ENCODE data around the gene RAPGEF3.

Gene RAPGEF3

DNA sequence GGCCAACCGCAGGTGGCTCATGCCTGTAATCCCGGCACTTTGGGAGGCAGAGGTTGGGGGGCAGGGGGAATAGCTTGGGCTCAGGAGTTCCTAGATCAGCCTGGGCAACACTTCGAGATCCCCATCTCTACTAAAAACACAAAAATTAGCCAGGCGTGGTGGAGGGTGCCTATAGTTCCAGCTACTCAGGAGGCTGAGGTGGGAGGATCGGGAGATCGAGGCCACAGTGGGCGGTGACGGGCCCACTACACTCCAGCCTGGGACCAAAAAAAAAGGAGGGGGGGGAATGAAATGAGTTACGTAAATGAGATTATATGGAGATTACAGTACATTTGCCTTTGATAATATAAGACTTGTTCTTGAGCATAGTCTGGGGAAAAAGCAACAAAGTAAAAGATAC lies 54.0 kb downstream of the RAPGEF3 start:
- peak overlapping the region; percentile 83 for H3K4me3 ChIP-seq (ENCODE audit: control insufficient read depth, low read depth, low read length)
- TF ChIP-seq, protein P1, sequence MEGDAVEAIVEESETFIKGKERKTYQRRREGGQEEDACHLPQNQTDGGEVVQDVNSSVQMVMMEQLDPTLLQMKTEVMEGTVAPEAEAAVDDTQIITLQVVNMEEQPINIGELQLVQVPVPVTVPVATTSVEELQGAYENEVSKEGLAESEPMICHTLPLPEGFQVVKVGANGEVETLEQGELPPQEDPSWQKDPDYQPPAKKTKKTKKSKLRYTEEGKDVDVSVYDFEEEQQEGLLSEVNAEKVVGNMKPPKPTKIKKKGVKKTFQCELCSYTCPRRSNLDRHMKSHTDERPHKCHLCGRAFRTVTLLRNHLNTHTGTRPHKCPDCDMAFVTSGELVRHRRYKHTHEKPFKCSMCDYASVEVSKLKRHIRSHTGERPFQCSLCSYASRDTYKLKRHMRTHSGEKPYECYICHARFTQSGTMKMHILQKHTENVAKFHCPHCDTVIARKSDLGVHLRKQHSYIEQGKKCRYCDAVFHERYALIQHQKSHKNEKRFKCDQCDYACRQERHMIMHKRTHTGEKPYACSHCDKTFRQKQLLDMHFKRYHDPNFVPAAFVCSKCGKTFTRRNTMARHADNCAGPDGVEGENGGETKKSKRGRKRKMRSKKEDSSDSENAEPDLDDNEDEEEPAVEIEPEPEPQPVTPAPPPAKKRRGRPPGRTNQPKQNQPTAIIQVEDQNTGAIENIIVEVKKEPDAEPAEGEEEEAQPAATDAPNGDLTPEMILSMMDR (IDR thresholded peaks at IDR 0.05; ENCODE audit: control insufficient read depth, insufficient read depth, low read depth, low read length, missing control alignments): no peak
- DNase-seq (ENCODE audit: low read depth): no peak

DNA sequence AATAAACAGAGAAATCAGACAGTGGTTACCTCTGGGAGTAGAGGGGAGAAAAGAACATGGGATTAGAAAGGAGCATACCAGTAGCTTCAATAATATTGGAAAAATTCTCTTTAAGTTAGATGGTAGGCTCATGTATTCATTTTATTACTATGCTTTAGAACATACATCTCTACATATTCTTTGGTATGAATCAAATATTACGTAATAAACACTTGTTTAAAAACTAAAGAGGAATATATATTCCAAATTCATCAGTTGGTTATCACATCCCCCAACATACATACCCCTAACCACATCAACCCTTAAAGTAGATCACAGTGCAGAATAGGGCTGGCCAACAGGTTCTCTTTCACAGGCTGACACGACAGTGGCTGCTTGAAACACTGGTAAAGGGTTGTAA lies 58.4 kb downstream of the RAPGEF3 start:
- TF ChIP-seq, protein P1 (IDR thresholded peaks at IDR 0.05; ENCODE audit: control insufficient read depth, insufficient read depth, low read depth, low read length, missing control alignments): no peak
- no peak overlapping the region for H3K4me3 ChIP-seq (ENCODE audit: control insufficient read depth, low read depth, low read length)
- DNase-seq (ENCODE audit: low read depth): no peak

DNA sequence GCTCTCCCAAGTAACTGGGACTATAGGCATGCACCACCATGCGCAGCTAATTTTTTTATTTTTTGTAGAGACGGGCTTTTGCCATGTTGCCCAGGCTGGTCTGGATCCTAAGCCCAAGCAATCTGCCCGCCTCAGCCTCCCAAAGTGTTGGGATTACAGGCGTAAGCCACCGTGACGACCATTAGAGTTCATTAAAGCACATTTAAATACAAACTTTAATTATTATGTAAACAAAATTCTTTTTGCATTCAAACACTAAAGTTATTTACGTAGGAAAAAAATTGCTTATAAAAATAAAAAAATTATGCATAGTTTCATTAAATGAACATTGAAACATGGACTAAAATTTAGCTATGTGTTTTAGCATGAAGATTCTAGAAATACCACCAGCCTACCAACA lies 60.0 kb downstream of the RAPGEF3 start:
- TF ChIP-seq, protein P1 (IDR thresholded peaks at IDR 0.05; ENCODE audit: control insufficient read depth, insufficient read depth, low read depth, low read length, missing control alignments): no peak
- no peak for DNase-seq (ENCODE audit: low read depth)

DNA sequence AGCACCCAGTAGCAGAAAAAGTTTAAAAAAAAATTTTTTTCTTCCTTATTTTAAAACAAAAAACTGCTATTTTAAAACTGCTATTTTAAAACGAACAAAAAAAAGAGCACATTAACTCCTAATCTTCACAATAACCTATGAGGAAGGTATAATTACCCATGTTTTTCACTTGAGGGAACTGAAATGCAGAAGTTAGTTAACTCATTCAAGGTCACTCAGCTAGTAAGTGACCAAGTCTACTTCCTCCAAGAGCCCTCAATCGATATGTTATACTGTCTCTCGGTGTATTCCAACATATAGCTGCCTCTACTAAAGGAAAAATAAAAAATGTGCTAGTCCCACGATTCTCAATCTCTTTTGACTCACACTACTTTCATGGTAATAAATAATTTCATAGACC lies 60.6 kb downstream of the RAPGEF3 start:
- TF ChIP-seq, protein P1 (IDR thresholded peaks at IDR 0.05; ENCODE audit: control insufficient read depth, insufficient read depth, low read depth, low read length, missing control alignments): no peak
- H3K4me3 ChIP-seq (ENCODE audit: control insufficient read depth, low read depth, low read length): no peak overlapping the region
- DNase-seq (ENCODE audit: low read depth): no peak

More for the DNA sequence above, 60.0 kb downstream of the RAPGEF3 start:
- H3K4me3 ChIP-seq (ENCODE audit: control insufficient read depth, low read depth, low read length): no peak overlapping the region

DNA sequence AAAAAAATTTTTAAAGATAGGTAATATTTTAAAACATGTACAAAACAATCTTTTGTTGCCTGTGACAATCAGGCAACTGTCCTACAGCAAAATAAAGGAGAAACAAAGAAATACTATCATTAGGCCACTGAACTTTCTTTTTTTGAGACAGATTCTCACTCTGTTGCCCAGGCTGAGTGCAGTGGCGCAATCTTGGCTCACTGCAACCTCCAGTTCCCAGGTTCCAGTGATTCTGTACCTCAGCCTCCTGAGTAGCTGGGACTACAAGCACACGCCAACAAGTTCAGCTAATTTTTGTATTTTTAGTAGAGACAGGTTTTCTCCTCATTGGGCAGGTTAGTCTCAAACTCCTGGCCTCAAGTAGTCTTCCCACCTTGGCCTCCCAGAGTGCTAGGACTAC lies 69.5 kb downstream of the RAPGEF3 start:
- TF ChIP-seq, protein P1 (IDR thresholded peaks at IDR 0.05; ENCODE audit: control insufficient read depth, insufficient read depth, low read depth, low read length, missing control alignments): no peak

DNA sequence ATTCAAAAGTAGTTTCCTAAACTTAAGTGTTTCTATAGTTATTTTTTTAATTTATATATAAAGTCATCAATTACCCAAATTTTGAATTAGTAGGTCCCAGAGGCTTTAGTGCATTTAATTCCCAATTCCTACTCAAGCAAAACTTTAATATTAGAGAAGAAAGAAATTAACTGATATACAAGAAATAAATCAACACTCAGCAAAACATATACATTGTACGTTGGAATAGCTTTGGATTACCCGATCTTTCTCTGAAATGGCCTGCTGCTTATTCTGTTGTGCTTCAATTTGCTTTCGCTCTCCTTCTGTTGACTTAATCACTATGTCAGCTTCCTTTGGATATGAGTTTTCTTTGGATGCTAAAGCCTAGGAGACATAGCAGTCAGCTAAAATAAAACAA lies 71.0 kb downstream of the RAPGEF3 start:
- DNase-seq (ENCODE audit: low read depth): no peak
- no peak overlapping the region for H3K4me3 ChIP-seq (ENCODE audit: control insufficient read depth, low read depth, low read length)
- TF ChIP-seq, protein P1 (IDR thresholded peaks at IDR 0.05; ENCODE audit: control insufficient read depth, insufficient read depth, low read depth, low read length, missing control alignments): no peak

More for the DNA sequence above, 69.5 kb downstream of the RAPGEF3 start:
- DNase-seq (ENCODE audit: low read depth): no peak
- no peak overlapping the region for H3K4me3 ChIP-seq (ENCODE audit: control insufficient read depth, low read depth, low read length)
